ENCODE data around the gene STK32C.

Gene STK32C

DNA sequence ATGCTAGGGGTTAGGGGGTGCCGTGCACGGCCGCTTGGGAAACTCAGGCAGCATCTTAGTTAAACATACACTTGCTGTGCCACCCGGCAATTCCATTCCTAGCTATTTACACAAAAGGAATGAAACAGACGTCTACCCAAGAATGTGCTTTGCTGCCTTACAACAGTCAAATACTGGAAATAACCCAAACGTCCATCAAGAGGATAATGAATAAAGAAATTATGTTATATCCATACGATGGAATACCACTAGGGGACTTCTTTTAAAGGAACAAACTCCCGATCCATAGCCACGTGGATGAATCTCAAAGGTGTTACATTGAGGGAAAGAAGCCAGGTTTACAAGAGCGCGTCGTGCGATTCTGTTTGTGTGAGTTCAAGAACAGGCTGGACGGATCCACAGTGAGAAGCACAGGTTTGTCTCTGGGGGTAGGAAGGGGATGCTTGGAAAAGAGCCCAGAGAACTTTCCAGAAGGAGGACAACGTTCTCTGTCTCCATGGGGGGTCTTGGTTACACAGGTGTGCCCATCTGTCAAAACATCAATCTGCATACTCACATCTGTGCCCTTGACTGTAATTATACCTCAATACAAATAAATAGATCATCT lies 41.8 kb downstream of the STK32C start:
- no peak overlapping the region for H3K4me3 ChIP-seq (ENCODE audit: control insufficient read depth, low read depth, low read length)
- DNase-seq (ENCODE audit: low read depth) = no peak
- TF ChIP-seq, protein P1, sequence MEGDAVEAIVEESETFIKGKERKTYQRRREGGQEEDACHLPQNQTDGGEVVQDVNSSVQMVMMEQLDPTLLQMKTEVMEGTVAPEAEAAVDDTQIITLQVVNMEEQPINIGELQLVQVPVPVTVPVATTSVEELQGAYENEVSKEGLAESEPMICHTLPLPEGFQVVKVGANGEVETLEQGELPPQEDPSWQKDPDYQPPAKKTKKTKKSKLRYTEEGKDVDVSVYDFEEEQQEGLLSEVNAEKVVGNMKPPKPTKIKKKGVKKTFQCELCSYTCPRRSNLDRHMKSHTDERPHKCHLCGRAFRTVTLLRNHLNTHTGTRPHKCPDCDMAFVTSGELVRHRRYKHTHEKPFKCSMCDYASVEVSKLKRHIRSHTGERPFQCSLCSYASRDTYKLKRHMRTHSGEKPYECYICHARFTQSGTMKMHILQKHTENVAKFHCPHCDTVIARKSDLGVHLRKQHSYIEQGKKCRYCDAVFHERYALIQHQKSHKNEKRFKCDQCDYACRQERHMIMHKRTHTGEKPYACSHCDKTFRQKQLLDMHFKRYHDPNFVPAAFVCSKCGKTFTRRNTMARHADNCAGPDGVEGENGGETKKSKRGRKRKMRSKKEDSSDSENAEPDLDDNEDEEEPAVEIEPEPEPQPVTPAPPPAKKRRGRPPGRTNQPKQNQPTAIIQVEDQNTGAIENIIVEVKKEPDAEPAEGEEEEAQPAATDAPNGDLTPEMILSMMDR (conservative IDR thresholded peaks at IDR 0.05; ENCODE audit: control insufficient read depth, insufficient read depth, low read depth, low read length) = no peak

DNA sequence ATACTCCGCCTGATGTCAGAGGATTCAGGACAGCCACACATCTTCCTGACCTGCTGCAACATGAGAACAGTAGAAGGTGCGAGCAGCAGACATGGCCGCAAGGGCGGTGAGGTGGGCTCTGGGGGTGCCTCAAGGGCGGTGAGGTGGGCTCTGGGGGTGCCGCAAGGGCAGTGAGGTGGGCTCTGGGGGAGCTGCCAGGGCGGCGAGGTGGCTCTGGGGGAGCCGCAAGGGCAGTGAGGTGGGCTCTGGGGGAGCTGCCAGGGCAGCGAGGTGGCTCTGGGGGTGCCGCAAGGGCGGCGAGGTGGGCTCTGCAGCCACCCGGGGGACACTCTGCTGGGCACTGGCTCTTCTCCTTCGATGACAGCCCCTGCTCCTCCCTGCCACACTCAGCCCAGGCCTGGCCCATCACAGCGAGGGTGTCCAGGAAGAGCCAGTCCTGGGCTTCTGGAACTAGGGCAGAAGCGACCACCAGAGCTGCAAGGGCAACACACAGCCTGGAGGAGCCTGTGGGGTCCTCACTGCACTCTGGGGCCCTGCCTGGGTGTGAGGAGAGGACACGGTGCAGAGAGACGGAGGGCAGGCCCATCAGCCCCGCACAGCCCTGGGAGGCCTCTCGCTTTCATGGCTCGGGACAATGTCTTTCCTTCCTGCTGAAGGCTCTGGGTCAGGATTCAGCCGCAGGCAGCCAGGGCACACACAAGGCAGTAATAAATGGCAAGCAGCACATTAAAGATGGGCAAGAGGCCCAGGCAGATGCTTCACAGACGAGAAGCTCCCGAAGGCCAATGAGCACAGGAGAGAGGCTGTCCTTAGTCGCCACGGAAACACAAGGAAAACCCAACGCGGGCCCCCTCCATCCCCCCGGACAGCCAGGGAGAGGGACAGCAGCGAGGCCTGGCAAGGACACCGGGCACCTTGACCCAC lies 42.5 kb downstream of the STK32C start:
- TF ChIP-seq, protein P1 (conservative IDR thresholded peaks at IDR 0.05; ENCODE audit: control insufficient read depth, insufficient read depth, low read depth, low read length) = no peak
- H3K4me3 ChIP-seq (ENCODE audit: control insufficient read depth, low read depth, low read length) = no peak overlapping the region
- no peak for DNase-seq (ENCODE audit: low read depth)

DNA sequence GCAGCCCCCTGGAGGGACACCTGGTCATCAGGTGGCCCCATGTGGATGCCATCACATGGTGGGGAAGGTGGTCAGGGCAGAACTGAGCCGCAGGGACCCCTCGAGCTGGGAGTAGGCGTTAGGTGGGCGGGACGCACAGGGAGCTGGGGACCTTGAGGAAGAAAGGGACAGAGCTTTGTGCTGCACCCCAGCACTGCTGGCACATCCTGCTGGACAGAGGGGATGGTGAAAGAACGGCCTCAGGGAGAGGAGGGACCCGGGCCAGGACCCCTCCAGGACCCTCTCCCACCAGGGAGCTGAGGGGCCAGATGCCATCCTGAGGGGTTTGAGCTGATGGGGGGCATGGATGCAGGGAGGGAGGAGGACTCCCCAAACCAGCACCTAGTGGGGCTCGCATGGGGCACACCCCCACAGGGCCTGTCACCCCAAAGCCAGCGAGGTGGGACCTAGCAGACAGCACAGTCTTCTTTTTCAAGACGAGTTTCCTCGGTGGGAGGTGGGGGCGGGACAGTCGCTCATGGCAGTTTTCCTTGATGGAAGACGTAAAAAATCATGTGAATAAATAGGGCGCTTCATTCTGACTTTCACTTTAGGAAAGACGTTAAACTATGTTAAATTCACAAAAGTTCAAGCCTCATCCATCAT lies 43.3 kb downstream of the STK32C start:
- TF ChIP-seq, protein P1 (conservative IDR thresholded peaks at IDR 0.05; ENCODE audit: control insufficient read depth, insufficient read depth, low read depth, low read length) = no peak
- no peak for DNase-seq (ENCODE audit: low read depth)
- no peak overlapping the region for H3K4me3 ChIP-seq (ENCODE audit: control insufficient read depth, low read depth, low read length)

DNA sequence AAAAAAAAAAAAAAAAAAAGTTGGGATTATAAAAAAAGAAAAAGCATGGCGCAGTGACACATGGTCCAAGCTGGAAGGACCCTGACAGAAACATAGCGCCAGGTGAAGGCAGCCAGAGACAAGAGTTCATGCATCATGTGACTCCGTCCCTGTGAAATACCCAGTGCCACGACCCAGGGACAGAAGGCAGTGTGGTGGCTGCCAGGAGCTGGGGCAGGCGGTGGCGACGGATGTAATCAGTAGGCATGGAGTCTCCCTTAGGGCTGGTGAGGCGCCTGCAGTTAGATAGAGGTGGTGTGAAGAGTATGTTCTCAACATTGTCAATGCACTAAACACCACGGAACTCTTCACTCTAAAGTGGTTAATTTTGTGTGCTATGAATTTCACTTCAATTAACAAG lies 43.9 kb downstream of the STK32C start:
- no peak overlapping the region for H3K4me3 ChIP-seq (ENCODE audit: control insufficient read depth, low read depth, low read length)
- TF ChIP-seq, protein P1 (conservative IDR thresholded peaks at IDR 0.05; ENCODE audit: control insufficient read depth, insufficient read depth, low read depth, low read length) = no peak
- DNase-seq (ENCODE audit: low read depth) = no peak

DNA sequence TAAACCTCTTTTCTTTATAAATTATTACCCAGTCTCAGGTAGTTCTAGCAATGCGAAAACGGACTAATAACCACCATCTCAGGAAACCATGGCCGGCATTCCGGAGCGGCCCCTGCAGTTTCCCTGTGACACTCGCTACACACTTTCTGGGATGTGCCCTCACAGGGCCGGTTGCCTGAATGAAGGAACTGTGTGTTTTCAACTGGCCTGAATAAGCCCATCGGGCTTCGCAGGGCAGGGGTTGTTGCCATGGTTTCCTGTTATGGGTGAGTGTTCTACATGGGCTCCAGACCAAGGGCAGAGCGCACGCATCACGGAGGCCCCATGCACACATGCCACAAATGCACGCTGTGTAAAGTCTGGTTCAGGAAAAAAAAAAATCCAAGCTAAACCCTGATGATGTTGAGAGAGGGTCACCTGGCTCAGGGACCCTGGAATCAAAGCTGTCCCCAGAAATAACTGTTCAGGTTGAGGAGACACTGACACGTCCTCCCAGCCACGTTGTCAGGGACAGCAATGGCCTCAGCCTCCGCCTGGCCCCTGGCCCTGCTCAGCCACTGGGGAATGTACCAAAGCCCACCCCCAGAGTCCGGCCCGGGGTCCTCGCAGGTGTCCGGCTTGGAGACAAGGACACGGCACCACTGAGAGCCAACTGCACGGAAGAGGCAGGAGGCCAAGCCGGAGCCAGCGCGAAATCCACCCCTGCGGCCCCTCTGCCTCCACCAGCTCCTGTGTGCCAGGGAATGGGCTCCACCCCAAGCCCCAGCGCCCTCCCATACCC lies 47.9 kb downstream of the STK32C start:
- no peak for DNase-seq (ENCODE audit: low read depth)
- TF ChIP-seq, protein P1 (conservative IDR thresholded peaks at IDR 0.05; ENCODE audit: control insufficient read depth, insufficient read depth, low read depth, low read length) = no peak
- H3K4me3 ChIP-seq (ENCODE audit: control insufficient read depth, low read depth, low read length) = no peak overlapping the region

DNA sequence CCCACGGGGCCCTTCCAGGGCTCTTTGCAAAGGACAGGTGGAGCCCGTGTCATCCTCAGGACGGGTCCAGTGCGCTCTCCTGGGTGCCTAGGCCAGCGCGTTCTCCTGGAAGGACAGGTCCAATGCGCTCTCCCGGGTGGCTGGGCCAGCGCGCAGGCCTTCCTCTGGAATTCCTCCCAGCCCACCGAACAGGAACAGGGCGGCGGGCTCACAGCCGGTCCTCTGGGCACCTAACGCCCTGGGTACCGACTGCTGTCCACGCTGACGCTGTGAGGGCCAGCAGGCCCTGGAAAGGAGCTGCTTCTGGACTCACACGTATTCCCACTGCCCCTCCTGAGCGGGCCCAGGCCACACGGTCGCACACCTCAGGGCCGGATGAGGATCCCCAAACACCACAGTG lies 49.3 kb downstream of the STK32C start:
- H3K4me3 ChIP-seq (ENCODE audit: control insufficient read depth, low read depth, low read length) = no peak overlapping the region
- no peak for DNase-seq (ENCODE audit: low read depth)
- TF ChIP-seq, protein P1 (conservative IDR thresholded peaks at IDR 0.05; ENCODE audit: control insufficient read depth, insufficient read depth, low read depth, low read length) = no peak

All from fibroblast of mammary gland (primary cell).